HG03520 (cell line): ENCODE data around the gene C1QTNF6.

Source experiments
- ATAC-seq: cut with Tn5 transposase; IDR thresholded peaks from one replicate; pipeline ENCODE4 v1.9.1; 2021; ENCODE audit warnings: mild to moderate bottlenecking, moderate library complexity; ENCODE audit not compliant: unreplicated experiment

Gene C1QTNF6

DNA sequence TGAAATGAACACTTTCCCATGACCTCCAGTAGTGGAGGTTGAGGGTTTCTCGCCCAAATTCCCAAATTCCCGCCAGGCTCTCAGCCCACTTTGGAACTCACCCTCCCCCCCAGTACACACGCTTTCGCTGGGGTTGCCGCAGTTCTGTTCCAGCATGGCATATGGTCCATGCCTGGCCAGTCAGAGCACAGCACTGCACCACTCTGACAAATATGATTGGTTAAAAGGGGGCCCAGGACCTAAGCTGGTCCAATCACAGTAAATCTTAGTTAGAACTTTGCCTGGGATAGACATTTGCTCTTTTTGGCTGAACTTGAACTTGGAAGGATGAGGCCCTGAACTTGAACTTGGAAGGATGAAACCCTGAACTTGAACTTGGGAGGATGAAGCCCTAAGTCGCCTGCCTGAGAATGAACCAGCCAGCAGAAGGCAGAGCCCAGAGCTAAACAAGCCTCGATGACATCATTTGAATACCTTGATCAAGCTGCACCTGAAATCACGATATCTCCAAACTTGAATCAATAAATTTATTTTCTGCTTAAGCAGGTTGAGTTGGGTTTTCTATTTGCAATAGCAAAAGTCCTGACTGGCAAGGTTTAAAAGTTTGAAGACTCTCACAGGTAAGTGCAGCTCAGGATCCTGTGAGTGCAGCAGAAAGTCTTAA is 36.8 kb upstream of the C1QTNF6 start:
- no peak for ATAC-seq

- no peak for ATAC-seq
Observed at GRCh38 chr22:37223965-37224551, 36.0 kb upstream of the C1QTNF6 start.

- no peak for ATAC-seq
Observed at GRCh38 chr22:37222440-37222971, 34.5 kb upstream of the C1QTNF6 start.

DNA sequence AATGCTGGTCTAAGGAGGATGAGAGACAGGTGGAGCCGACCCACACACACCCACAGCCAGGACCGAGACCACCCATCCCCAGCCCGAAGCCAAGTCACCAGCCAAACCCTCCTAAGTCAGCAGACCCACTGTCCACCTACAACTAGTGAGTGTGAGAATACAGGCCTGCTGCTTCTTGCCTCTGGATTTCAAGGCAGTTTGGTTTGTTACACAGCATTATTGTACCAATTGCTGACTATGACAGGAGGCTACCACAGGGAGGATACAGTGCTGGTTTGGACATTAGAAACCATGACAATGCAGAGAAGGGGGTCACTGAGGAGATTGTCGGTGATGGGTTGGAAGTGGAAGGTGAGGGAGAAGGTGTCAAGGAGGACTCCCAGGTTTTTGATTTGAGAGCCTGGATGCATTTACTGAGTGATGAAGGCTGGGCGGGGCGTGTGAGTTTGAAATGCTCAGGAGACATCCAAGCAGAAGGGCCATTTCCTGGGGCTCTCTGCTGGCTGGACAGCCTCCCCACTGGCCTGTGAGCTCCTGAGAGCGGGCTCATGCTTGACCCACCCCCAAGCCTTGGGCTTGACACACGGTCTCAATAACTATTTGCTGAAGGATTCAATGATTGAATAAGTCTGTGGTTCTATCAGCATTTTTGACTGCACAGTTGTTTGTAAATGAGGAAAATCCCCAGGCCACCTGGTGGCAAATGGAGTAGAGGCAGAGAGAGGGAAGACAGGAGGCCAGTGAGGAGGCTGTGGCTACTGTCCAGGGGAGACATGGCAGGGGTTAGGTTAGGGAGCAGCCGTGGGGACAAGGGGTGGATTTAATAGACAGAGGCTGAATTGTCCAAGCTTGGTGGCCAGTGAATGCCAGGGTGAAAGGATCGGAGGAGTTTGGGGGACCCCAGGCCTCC is 33.6 kb upstream of the C1QTNF6 start:
- no peak for ATAC-seq

DNA sequence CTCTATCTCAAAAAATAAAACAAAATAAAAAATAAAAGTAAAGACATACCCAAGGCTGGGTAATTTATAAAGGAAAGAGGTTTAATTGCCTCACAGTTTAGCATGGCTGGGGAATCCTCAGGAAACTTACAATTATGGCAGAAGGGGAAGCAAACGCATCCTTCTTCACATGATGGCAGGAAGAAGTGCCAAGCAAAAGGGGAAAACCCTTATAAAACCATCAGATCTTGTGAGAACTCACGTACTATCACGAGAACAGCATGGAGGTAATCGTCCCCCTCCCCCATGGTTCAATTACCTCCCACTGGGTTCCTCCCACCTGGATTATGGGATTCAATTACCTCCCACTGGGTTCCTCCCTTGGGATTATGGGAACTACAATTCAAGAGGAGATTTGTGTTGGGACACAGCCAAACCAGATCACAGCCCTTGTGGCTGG is 32.5 kb upstream of the C1QTNF6 start:
- no peak for ATAC-seq

DNA sequence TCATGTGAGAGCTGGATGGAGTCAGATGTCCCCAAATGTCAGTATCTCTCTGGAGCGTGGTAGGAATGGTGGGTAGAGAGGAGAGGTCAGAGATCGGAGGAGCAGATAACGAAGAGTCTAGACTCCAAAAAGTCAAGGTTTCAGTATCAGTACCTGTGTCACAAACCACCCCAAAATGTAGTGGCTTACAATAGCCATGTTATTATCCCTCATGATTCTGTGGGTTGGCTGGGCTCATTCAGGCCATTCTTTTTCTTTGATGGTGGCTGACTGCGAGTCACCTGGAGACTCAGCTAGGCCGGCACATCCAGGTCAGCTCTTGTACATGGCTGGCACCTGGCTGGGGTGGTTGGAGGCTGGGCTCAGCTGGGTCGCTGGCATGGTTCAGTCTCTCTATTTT is 31.5 kb upstream of the C1QTNF6 start:
- peak; percentile 4 for ATAC-seq

- ATAC-seq, result peak; percentile 71
Observed at GRCh38 chr22:37218771-37219411, 30.8 kb upstream of the C1QTNF6 start.

GRCh38 chr22:37218399-37218770 is 30.3 kb upstream of the C1QTNF6 start:
- ATAC-seq, result peak; percentile 13

DNA sequence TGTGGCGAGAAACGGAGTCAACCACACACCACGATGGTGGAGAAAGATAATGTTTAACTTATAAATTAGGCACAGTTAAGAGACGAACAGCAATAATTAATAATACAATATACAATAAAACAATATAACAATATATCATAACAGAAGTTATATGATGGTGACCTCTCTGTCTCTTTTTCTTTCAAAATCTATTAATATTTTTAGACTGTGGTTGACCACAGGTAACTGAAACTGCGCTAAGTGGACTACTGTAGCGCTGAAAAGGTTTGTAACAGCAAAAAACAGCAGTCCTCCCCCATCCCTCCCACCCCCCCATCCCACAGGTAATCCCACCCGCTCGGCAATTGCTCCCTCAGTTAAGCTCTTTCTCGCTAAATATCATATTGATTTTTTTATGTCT is 27.8 kb upstream of the C1QTNF6 start:
- no peak for ATAC-seq

GRCh38 chr22:37214731-37215030 is 26.6 kb upstream of the C1QTNF6 start:
- ATAC-seq, result no peak

- no peak for ATAC-seq
Observed at GRCh38 chr22:37213941-37214730, 26.1 kb upstream of the C1QTNF6 start.

DNA sequence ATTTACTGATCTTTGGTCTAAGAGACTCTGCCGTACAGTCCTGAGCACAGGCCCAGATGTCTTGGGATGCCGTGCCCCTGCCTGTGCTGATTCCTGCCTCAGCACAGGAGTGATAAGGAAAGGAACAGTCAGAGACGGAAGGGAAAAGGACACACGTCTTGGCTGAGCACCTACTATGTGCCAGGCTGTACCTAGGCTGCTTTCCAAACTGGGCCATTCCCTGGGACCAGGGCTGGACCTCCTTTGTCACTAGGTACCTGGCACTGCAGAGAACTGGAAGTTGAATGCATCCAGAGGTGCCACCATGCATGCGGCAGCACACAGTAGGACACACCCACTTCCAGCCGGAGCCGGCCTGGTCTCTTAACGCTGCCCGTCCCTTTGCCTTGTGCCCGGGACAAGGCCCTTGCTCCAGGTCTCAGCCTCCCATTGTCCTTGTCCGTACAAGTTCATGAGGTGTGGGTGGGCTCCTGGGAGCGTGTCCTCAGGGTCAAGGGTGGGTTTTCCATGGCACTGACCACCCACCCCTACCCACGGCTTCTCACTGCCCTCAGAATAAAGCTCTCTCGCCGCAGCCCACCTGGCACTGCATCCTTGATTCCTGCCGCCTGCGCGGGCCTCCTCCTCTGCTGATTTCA is 25.3 kb upstream of the C1QTNF6 start:
- ATAC-seq, result no peak

GRCh38 chr22:37212174-37212906 is 24.3 kb upstream of the C1QTNF6 start, which contains the start of gene SSTR3:
TSS of gene SSTR3 (minus strand) at chr22:37212477. CDS start at chr22:37207803, 4,674 bp downstream.
- ATAC-seq, result no peak

GRCh38 chr22:37211866-37212173 is 23.8 kb upstream of the C1QTNF6 start:
- no peak for ATAC-seq

- ATAC-seq, result no peak
Observed at GRCh38 chr22:37211075-37211865, 23.2 kb upstream of the C1QTNF6 start.

- no peak for ATAC-seq
Observed at GRCh38 chr22:37210041-37210803, 22.2 kb upstream of the C1QTNF6 start.

- ATAC-seq, result no peak
Observed at GRCh38 chr22:37209140-37209845, 21.2 kb upstream of the C1QTNF6 start.
